Activated naive CD8-positive, alpha-beta T cell treated with anti-CD3 and anti-CD28 coated beads, Interleukin-2, amount 10 ng/mL, durations not matched to agents 7 days and 5 days (primary cell): Measurements from ENCODE around the gene TRAF4. TPM values are rescaled to one million over a fixed set of nuclear protein-coding genes. Genes with fewer than 3 reads are reported as not detected.
A peak's percentile ranks its signal among the peaks of the same experiment; 100 is the strongest.

Experiments
- ATAC-seq: fragments of 150-1000 bp; cut with Tn5 transposase; one replicate; pipeline ENCODE4 v1.10.0; 2021; ENCODE audit warnings: low read depth, moderate library complexity
- POLR2A ChIA-PET: fragments of 350-600 bp; sonication (Branson Sonifier 250); formaldehyde crosslinking; loops from one replicate; lab custom pipeline; 2021; ENCODE audit warnings: antibody characterized with exemption; lab: Charles Lee
- DNase-seq: peaks from one replicate; pipeline ENCODE4 v3.0.0; 2021
- H3K27ac Mint-ChIP-seq: one replicate; pipeline ENCODE4 v1.8.0; 2022; ENCODE audit warnings: mild to moderate bottlenecking, mixed read lengths
- H3K27me3 Mint-ChIP-seq: one replicate; pipeline ENCODE4 v1.8.0; 2022; ENCODE audit warnings: mild to moderate bottlenecking, moderate library complexity, mixed read lengths
- H3K36me3 Mint-ChIP-seq: one replicate; pipeline ENCODE4 v1.8.0; 2021; ENCODE audit warnings: mild to moderate bottlenecking, mixed read lengths
- H3K4me1 Mint-ChIP-seq: one replicate; pipeline ENCODE4 v1.8.0; 2021; ENCODE audit warnings: mixed read lengths
- H3K4me3 Mint-ChIP-seq: one replicate; pipeline ENCODE4 v1.8.0; 2022; ENCODE audit warnings: mild to moderate bottlenecking, moderate library complexity, mixed read lengths
- H3K9me3 Mint-ChIP-seq: one replicate; pipeline ENCODE4 v1.8.0; 2021; ENCODE audit warnings: mixed read lengths
- total RNA-seq, 2 experiments: library from RNA; stranded (reverse); gene quantifications; one replicate each; pipeline ENCODE4 v1.2.3, GENCODE V29; 2021

The TRAF4 gene
- total RNA-seq, 2 experiments from 2014 or later, result 48.1 to 55.3 TPM

DNA sequence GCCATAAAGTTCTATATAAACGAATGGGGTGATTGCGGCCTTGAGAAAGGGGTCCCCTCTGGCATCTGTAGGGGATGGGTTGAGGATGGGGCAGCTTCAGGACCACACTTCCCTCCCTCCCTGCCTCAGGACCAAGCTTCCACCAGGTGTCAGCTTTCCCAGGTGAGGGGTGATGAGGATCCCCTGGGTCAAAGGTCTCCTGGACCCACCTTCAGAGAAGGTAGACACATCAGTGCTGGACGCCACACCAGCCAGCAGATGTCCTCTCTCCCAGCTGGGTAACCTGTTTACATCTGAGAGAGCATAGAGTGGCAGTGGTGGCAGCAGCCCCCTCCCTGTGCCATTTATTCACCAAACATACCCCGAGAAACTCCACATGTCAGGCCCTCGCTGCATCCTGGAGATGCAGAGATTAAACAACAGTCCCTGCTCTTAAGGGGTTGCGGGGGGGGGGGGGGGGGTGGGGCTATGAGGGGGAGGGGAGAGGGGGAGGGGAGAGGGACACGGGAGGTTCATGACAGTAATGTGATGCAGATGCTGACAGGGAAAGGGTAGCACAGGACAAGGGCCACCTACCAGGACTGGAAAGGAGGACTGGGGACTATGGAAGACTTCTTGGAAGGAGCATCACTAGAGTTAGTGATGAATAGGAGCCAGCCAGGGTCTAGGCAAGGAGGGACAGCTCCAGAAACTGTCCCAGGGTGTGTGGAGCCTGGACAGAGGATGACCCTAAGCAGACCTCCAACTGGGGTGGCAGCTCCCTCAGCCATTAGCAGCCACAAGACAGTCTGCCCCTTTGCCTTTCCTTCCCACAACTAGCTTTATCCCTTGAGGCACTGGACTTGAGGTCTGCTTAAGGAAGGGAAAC lies 37.1 kb upstream of the TRAF4 start:
- DNase-seq (no peak), ATAC-seq (no peak)
- H3K36me3 Mint-ChIP-seq, result peaks cover 3% of the 10 kb centered on the region
- no peak overlapping the region for H3K27ac Mint-ChIP-seq
- H3K4me3 Mint-ChIP-seq, result no peak overlapping the region
- POLR2A ChIA-PET, result interaction anchor here (0.7 to 1.2 kb wide), 3 partner anchors 13 to 101 kb away, joined by 3 to 5 read pairs (median 3); partner anchors contain the start of genes RPL23A, SDF2 and SUPT6H
- no peaks in the 10 kb centered on the region for H3K27me3 Mint-ChIP-seq
- H3K9me3 Mint-ChIP-seq, result no peaks in the 10 kb centered on the region
- peaks cover 13% of the 10 kb centered on the region for H3K4me1 Mint-ChIP-seq

GRCh38 chr17:28707339-28707720 lies 36.5 kb upstream of the TRAF4 start:
- POLR2A ChIA-PET, result interaction anchor here (0.7 to 1.1 kb wide), 2 partner anchors 12 to 102 kb away, joined by 3 to 5 read pairs; partner anchors contain the start of gene RPL23A
- DNase-seq, result no peak
- H3K4me3 Mint-ChIP-seq, result no peak overlapping the region

GRCh38 chr17:28710861-28711722 lies 32.7 kb upstream of the TRAF4 start:
- Mint-ChIP-seq H3K9me3 (no peaks in the 10 kb centered on the region), H3K4me1 (peaks cover 21% of the 10 kb centered on the region), H3K36me3 (peaks cover 6% of the 10 kb centered on the region), H3K4me3 (peak overlapping the region; percentile 95), H3K27me3 (peaks cover 17% of the 10 kb centered on the region), H3K27ac (peak overlapping the region; percentile 99)
- DNase-seq, result peak; percentile 96
- POLR2A ChIA-PET, result interaction anchor here (0.6 to 3.3 kb wide), 20 partner anchors 9 to 241 kb away, joined by 3 to 50 read pairs (median 5); partner anchors contain the start of genes ALDOC, BLTP2, FLOT2 and NEK8
- peak; percentile 84 for ATAC-seq

More at GRCh38 chr17:28707339-28707720, 36.5 kb upstream of the TRAF4 start:
- H3K27ac Mint-ChIP-seq, result no peak overlapping the region
- ATAC-seq, result no peak
- H3K27me3 Mint-ChIP-seq, result no peaks in the 10 kb centered on the region
- no peaks in the 10 kb centered on the region for H3K9me3 Mint-ChIP-seq
- peaks cover 3% of the 10 kb centered on the region for H3K36me3 Mint-ChIP-seq
- H3K4me1 Mint-ChIP-seq, result peaks cover 16% of the 10 kb centered on the region

GRCh38 chr17:28711723-28712031 lies 32.1 kb upstream of the TRAF4 start, which contains the start of gene PROCA1:
PROCA1 (minus strand) TSS chr17:28711888; CDS start chr17:28711660, 228 bp downstream.
- H3K4me3 Mint-ChIP-seq, result peak within 1 kb of the TSS; percentile 95
- H3K4me1 Mint-ChIP-seq, result peaks cover 21% of the 10 kb centered on the region
- ATAC-seq (peak; percentile 43), DNase-seq (no peak)
- peak within 1 kb of the TSS; percentile 99 for H3K27ac Mint-ChIP-seq
- peaks cover 22% of the 10 kb centered on the region for H3K27me3 Mint-ChIP-seq
- H3K36me3 Mint-ChIP-seq, result peaks cover 6% of the 10 kb centered on the region
- POLR2A ChIA-PET, result interaction anchor here (0.6 to 3.3 kb wide), 17 partner anchors 10 to 240 kb away, joined by 3 to 50 read pairs (median 5); partner anchors contain the start of genes ALDOC, BLTP2, FLOT2 and NEK8
- H3K9me3 Mint-ChIP-seq, result no peaks in the 10 kb centered on the region

GRCh38 chr17:28712032-28712704 lies 31.6 kb upstream of the TRAF4 start:
- Mint-ChIP-seq H3K27me3 (peaks cover 22% of the 10 kb centered on the region), H3K9me3 (no peaks in the 10 kb centered on the region), H3K27ac (peak overlapping the region; percentile 99), H3K4me3 (peak overlapping the region; percentile 95), H3K36me3 (peaks cover 6% of the 10 kb centered on the region), H3K4me1 (peaks cover 20% of the 10 kb centered on the region)
- DNase-seq, result peak; percentile 70
- ATAC-seq, result peak; percentile 51
- POLR2A ChIA-PET, result interaction anchor here (0.6 to 3.3 kb wide), 13 partner anchors 9 to 239 kb away, joined by 3 to 50 read pairs (median 6); partner anchors contain the start of genes ALDOC, BLTP2, FLOT2 and NEK8

DNA sequence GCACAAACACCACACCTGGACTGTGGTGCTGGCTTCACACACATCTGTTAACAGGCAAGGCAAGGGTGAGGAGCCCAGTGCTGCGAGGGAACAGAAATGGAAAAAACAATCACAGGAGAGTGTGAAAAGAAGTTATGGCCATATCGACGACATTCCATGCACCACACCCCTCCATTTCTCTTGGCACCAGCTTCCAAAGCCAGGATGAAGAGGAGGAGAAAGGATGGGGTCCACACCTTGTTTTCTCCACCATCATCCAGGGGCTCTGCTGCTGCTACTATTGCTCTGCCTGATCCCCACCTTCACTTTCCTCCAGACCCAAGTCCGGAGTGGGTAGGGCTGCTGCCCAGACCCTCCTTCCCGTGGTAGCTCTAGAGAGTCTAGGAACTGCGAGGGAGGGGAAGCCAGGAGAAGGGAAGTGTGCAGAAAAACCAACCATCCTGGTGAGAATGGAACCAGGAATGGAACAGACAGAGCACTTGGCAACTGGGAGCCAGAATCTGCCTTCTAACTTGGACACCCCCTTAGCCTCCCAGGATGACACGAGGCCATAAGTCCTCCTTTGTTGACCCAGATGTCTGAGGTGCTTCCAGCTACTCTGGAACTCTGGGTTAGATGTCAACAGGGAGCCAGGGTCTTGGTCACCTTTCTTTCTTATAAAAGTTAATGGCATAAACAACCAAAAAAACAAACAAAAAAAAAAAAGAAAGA lies 31.0 kb upstream of the TRAF4 start:
- DNase-seq (no peak), ATAC-seq (no peak)
- H3K27me3 Mint-ChIP-seq, result peaks cover 23% of the 10 kb centered on the region
- H3K4me1 Mint-ChIP-seq, result peaks cover 19% of the 10 kb centered on the region
- H3K27ac Mint-ChIP-seq, result peak overlapping the region; percentile 99
- H3K4me3 Mint-ChIP-seq, result peak overlapping the region; percentile 95
- peaks cover 6% of the 10 kb centered on the region for H3K36me3 Mint-ChIP-seq
- H3K9me3 Mint-ChIP-seq, result no peaks in the 10 kb centered on the region
- POLR2A ChIA-PET, result interaction anchor here (0.6 to 3.3 kb wide), 7 partner anchors 8 to 137 kb away, joined by 3 to 50 read pairs (median 9); partner anchors contain the start of genes ALDOC, BLTP2, NEK8 and RPL23A

GRCh38 chr17:28714281-28714680 lies 29.5 kb upstream of the TRAF4 start:
- Mint-ChIP-seq H3K27ac (no peak overlapping the region), H3K4me3 (no peak overlapping the region), H3K27me3 (peaks cover 30% of the 10 kb centered on the region), H3K4me1 (peaks cover 22% of the 10 kb centered on the region), H3K36me3 (peaks cover 2% of the 10 kb centered on the region), H3K9me3 (no peaks in the 10 kb centered on the region)
- ATAC-seq (no peak), DNase-seq (no peak)
- POLR2A ChIA-PET, result no interaction called here

DNA sequence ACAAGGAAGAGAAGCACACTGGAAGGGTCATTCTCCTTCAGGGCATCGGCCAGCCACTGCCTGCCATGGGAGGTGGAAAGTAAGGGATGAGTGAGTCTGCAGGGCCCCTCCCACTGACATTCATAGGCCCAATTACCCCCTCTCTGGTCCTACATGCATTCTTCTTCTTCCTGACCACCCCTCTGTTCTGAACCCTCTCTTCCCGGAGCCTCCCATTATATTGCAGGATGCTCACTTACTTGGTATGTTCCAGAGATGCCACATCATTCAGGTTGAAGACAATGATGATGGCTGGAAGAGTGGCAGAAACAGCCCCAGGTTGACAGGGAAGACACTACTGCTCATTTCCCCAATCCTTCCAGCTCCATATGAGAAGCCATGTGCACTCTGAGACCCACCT lies 28.6 kb upstream of the TRAF4 start:
- POLR2A ChIA-PET, result interaction anchor here (0.7 kb wide), 1 partner anchor 13 kb away, joined by 3 read pairs; no protein-coding TSS in a partner anchor
- peaks cover 30% of the 10 kb centered on the region for H3K27me3 Mint-ChIP-seq
- no peak for DNase-seq
- H3K4me3 Mint-ChIP-seq, result no peak overlapping the region
- H3K9me3 Mint-ChIP-seq, result no peaks in the 10 kb centered on the region
- H3K4me1 Mint-ChIP-seq, result peaks cover 23% of the 10 kb centered on the region
- no peak for ATAC-seq
- H3K27ac Mint-ChIP-seq, result no peak overlapping the region
- H3K36me3 Mint-ChIP-seq, result peaks cover 6% of the 10 kb centered on the region

GRCh38 chr17:28716740-28717577 lies 26.9 kb upstream of the TRAF4 start:
- Mint-ChIP-seq H3K4me1 (peaks cover 23% of the 10 kb centered on the region), H3K9me3 (no peaks in the 10 kb centered on the region), H3K4me3 (no peak overlapping the region), H3K36me3 (peaks cover 22% of the 10 kb centered on the region), H3K27me3 (peaks cover 30% of the 10 kb centered on the region), H3K27ac (no peak overlapping the region)
- POLR2A ChIA-PET, result no interaction called here
- ATAC-seq (no peak), DNase-seq (no peak)

DNA sequence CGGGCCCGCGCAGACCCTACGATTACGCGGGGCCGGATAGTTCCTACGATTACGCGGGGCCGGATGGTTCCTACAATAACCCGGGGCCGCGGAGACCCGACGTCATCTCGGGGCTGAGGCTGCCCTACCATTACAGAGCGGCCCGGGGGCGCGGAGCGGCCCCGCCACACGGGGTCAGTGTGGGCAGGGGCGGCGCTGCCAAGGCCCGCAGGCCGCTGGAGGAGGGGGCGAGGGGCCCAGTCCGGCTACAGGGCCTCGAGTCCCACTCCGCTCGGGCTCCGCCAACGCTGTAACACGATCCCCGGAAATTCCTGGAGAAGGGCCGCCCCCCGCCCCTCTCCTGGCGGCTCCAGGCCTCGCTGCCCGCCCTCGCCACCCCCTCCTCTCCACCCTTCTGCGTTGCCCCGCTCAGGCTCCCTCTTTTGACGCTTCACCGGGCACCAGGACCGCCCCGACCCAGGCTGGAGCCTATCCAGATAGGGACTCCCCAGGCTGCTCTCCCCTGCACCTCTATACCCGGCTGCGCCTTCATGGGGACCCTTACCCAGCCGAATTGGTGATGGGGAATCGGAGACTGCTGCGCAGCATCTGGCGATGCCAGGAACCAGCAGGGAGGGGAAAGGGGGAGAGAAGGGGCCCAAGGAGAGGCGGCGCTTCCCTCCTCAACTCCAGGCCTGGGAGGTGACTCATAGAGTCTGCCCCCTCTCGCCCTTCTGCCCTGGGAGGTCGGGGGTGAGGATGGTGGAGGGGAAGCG lies 26.1 kb upstream of the TRAF4 start, which contains the start of gene RAB34:
TSS of gene RAB34 (minus strand) at position 291 of the 755 bp plus-strand sequence. CDS start 602 bp downstream, outside the sequence.
- peaks cover 23% of the 10 kb centered on the region for H3K4me1 Mint-ChIP-seq
- peaks cover 30% of the 10 kb centered on the region for H3K27me3 Mint-ChIP-seq
- H3K36me3 Mint-ChIP-seq, result peaks cover 21% of the 10 kb centered on the region
- DNase-seq, result no peak
- H3K27ac Mint-ChIP-seq, result peak within 1 kb of the TSS; percentile 47
- H3K9me3 Mint-ChIP-seq, result no peaks in the 10 kb centered on the region
- peak within 1 kb of the TSS; percentile 70 for H3K4me3 Mint-ChIP-seq
- POLR2A ChIA-PET, result no interaction called here
- ATAC-seq, result no peak
